Left ventricle myocardium inferior (tissue), 1 donor: Measurements from ENCODE around the gene STAT5A. TPM values are rescaled to one million over a fixed set of nuclear protein-coding genes. Genes with fewer than 3 reads are reported as not detected.
A peak's percentile ranks its signal among the peaks of the same experiment; 100 is the strongest.

ENCODE experiments used
- DNase-seq: peaks from one replicate; pipeline ENCODE4 v3.0.0-alpha.2; 2020
- H3K27ac ChIP-seq: fragments of 200-600 bp; replicated peaks from 2 replicates; pipeline ENCODE4 v1.8.0; 2021
- H3K27me3 ChIP-seq: fragments of 200-600 bp; 2 replicates; pipeline ENCODE4 v1.8.0; 2021; ENCODE audit warnings: low read depth
- H3K36me3 ChIP-seq: fragments of 200-600 bp; 2 replicates; pipeline ENCODE4 v1.8.0; 2021
- H3K4me1 ChIP-seq: fragments of 200-600 bp; 2 replicates; pipeline ENCODE4 v1.8.0; 2021
- H3K4me3 ChIP-seq: fragments of 200-600 bp; 2 replicates; pipeline ENCODE4 v1.8.0; 2021; ENCODE audit warnings: mild to moderate bottlenecking, moderate library complexity
- H3K9me3 ChIP-seq: fragments of 200-600 bp; replicated peaks from 2 replicates; pipeline ENCODE4 v1.8.0; 2021
- CTCF ChIP-seq: fragments of 200-600 bp; IDR thresholded peaks from 2 replicates; pipeline ENCODE4 v1.8.0; 2021; ENCODE audit warnings: antibody characterized with exemption, mild to moderate bottlenecking, borderline replicate concordance
- intact Hi-C: fragments of 100-400 bp; cut with micrococcal nuclease; formaldehyde crosslinking; loops from one replicate; pipeline ENCODE4 v1.11.0; 2022
- total RNA-seq: library from RNA; stranded (reverse); fragmentation: NEBNext Ultra II Directional; extraction: Animal tissue kit (Norgen Biotek cat#: 25700); gene quantifications from one replicate; pipeline ENCODE4 v1.2.1, GENCODE V29; 2021
- donor health status: DM: no; HTN: yes; CAD: no; lungs with severe emphysema.

Gene STAT5A
- total RNA-seq, 1 donor from 2014 or later: 16.7 TPM

- H3K27ac ChIP-seq: peak overlapping the region; percentile 88
- H3K4me3 ChIP-seq: no peak overlapping the region
- intact Hi-C loops: no loop called here
- no peaks in the 10 kb centered on the region for H3K9me3 ChIP-seq
- TF ChIP-seq CTCF: no peak
- no peak for DNase-seq
- H3K4me1 ChIP-seq: peaks cover 41% of the 10 kb centered on the region
- no peaks in the 10 kb centered on the region for H3K27me3 ChIP-seq
- H3K36me3 ChIP-seq: no peaks in the 10 kb centered on the region
Observed at GRCh38 chr17:42246515-42246914, 41.8 kb upstream of the STAT5A start.

GRCh38 chr17:42247734-42248133, 40.6 kb upstream of the STAT5A start:
- TF ChIP-seq CTCF: no peak
- no peak for DNase-seq
- Histone ChIP-seq H3K9me3 (no peaks in the 10 kb centered on the region), H3K27me3 (no peaks in the 10 kb centered on the region), H3K4me1 (peaks cover 43% of the 10 kb centered on the region), H3K27ac (peak overlapping the region; percentile 88), H3K36me3 (no peaks in the 10 kb centered on the region), H3K4me3 (no peak overlapping the region)
- intact Hi-C loops: no loop called here

- Histone ChIP-seq H3K27ac (peak overlapping the region; percentile 88), H3K9me3 (no peaks in the 10 kb centered on the region), H3K4me1 (peaks cover 51% of the 10 kb centered on the region), H3K36me3 (no peaks in the 10 kb centered on the region), H3K4me3 (peak overlapping the region; percentile 56), H3K27me3 (no peaks in the 10 kb centered on the region)
- DNase-seq: peak; percentile 60
- intact Hi-C loops: no loop called here
- no peak for TF ChIP-seq CTCF
Observed at GRCh38 chr17:42248351-42249179, 39.7 kb upstream of the STAT5A start.

- Histone ChIP-seq H3K27ac (peak overlapping the region; percentile 88), H3K4me1 (peaks cover 55% of the 10 kb centered on the region), H3K36me3 (no peaks in the 10 kb centered on the region), H3K9me3 (no peaks in the 10 kb centered on the region), H3K27me3 (no peaks in the 10 kb centered on the region), H3K4me3 (no peak overlapping the region)
- intact Hi-C loops: no loop called here
- DNase-seq: no peak
- no peak for TF ChIP-seq CTCF
Observed at GRCh38 chr17:42249681-42250446, 38.4 kb upstream of the STAT5A start.

GRCh38 chr17:42251115-42251514, 37.2 kb upstream of the STAT5A start:
- Histone ChIP-seq H3K4me3 (no peak overlapping the region), H3K4me1 (peaks cover 61% of the 10 kb centered on the region), H3K27me3 (no peaks in the 10 kb centered on the region), H3K27ac (no peak overlapping the region), H3K36me3 (no peaks in the 10 kb centered on the region), H3K9me3 (no peaks in the 10 kb centered on the region)
- intact Hi-C loops: no loop called here
- DNase-seq: no peak
- TF ChIP-seq CTCF: peak; percentile 44
